Left renal pelvis (tissue), 4 donors: ENCODE measurements around the gene GAL3ST1. TPM values are rescaled to one million over a fixed set of nuclear protein-coding genes. Genes with fewer than 3 reads are reported as not detected.

Experiments used
- DNase-seq, 4 donors: peaks; one replicate each; pipeline ENCODE4 v3.0.0-alpha.2; 2013; ENCODE audit warnings: low read depth in 4 of 4, low spot score in 3 of 4
- polyA plus RNA-seq, 4 donors: library from polyadenylated mRNA; unstranded; fragments of 120-200 nt; gene quantifications; one replicate each; pipeline ENCODE4 v1.2.1, GENCODE V29; 2013; ENCODE audit not compliant: insufficient read length in 4 of 4

Gene GAL3ST1
- polyA plus RNA-seq, 4 donors = 0.79 to 37.4 (median 23.7) TPM

- no peak for DNase-seq
These were observed 35.1 kb downstream of the GAL3ST1 start for GRCh38 chr22:30539368-30539767.

- no peak for DNase-seq
These were observed 36.2 kb downstream of the GAL3ST1 start for GRCh38 chr22:30538280-30538679.

- DNase-seq = no peak
These were observed 37.3 kb downstream of the GAL3ST1 start for GRCh38 chr22:30537083-30537731.

- DNase-seq = no peak
These were observed 39.3 kb downstream of the GAL3ST1 start for GRCh38 chr22:30535182-30535581.

GRCh38 chr22:30531651-30532608 is 42.5 kb downstream of the GAL3ST1 start:
- DNase-seq = no peak

- no peak for DNase-seq
These were observed 47.8 kb downstream of the GAL3ST1 start for GRCh38 chr22:30526656-30527055.

- DNase-seq = no peak
These were observed 50.6 kb downstream of the GAL3ST1 start for GRCh38 chr22:30523646-30524489.

GRCh38 chr22:30521368-30522156 is 52.9 kb downstream of the GAL3ST1 start:
- no peak for DNase-seq

- DNase-seq = no peak
These were observed 54.5 kb downstream of the GAL3ST1 start for GRCh38 chr22:30519842-30520425.

GRCh38 chr22:30516731-30517130 is 57.7 kb downstream of the GAL3ST1 start:
- no peak for DNase-seq

GRCh38 chr22:30516273-30516672 is 58.2 kb downstream of the GAL3ST1 start:
- DNase-seq = no peak

- DNase-seq = no peak
These were observed 60.2 kb downstream of the GAL3ST1 start for GRCh38 chr22:30514252-30514651.

- no peak for DNase-seq
These were observed 61.0 kb downstream of the GAL3ST1 start for GRCh38 chr22:30513462-30513861.

- DNase-seq = no peak
These were observed 62.6 kb downstream of the GAL3ST1 start for GRCh38 chr22:30511911-30512310.

GRCh38 chr22:30511109-30511508 is 63.4 kb downstream of the GAL3ST1 start:
- DNase-seq = no peak

- no peak for DNase-seq
These were observed 66.2 kb downstream of the GAL3ST1 start for GRCh38 chr22:30508216-30508615.

- no peak for DNase-seq
These were observed 66.8 kb downstream of the GAL3ST1 start for GRCh38 chr22:30507670-30508069.

GRCh38 chr22:30506507-30506968 is 67.9 kb downstream of the GAL3ST1 start:
- DNase-seq = no peak
